Measurements from ENCODE around the gene TLK2.

TLK2 gene

DNA sequence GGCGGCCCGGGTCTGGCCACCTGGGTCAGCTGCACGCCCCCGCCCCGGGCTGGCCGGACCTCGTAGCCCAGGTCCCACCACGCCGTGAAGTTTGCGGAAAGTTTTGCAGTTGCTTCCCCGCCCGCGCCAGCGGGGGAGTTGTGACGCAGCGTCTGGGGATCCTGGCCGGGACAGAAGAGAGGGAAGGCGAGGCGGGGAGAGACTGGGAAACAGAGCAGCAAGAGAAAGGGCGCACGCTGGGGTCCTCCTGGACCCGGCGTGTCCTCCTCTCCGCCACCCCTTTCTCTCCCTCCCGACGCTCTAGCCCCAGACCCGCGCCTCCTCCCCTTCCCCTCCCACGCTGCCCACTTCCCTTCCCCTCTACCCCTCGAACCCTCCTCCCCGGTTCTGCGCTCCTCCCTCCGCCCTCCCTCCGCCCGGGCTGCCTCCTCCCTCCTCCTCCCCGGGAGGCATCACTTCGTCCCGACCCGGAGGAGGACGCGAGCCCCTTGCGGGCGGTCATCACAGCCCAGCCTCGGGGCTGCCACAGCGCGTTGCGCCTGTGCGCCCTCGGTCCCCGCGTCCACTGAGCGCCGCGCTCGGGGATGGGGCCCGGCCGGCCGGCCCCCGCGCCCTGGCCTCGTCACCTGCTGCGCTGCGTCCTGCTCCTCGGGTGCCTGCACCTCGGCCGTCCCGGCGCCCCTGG, 148.7 kb downstream of the TLK2 start, which contains the start of gene MRC2:
MRC2 (plus strand) TSS at position 452 of the 685 bp plus-strand sequence; CDS start at position 585, 133 bp downstream.
- in situ Hi-C loops (cut with HindIII; ENCODE audit: low sequenced_read_pairs), result no loop called here

DNA sequence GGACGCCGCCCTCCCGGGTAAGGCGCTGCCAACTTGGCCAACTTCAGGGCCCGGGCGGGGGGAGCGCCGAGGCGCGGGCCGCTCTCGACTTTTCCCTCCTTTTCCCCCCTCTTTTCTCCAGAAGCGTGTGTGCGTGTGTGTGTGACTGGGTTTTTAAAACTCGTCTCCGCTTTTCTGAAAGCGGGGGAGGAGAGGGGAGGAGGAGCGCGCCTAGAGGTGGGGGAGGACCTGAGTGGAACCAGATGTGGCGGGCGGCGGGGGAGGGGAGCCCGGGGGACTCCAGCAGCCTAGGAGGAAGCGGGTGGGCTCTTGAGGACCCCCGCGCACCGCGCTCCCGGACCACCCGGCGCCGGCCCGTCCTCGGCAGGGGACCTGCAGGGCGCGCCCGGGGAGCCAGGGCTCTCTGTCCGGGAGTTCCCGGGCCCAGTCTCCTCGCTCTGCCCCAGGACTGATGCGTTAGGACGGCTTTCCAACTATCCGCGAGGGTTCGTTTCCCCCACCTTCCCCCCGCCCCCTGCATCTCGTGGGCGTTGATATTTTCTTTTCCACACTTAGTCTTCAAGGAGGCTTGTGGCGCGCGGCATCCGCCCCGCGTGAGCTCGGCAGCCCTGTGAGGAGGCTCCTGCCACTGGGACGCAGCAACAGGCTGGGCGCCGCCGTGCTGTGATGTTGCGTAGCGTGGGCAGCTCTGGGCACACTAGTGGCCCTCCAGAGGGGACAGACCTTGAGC, 149.4 kb downstream of the TLK2 start:
- in situ Hi-C loops (cut with HindIII; ENCODE audit: low sequenced_read_pairs), result no loop called here

GRCh38 chr17:62628831-62629555, 150.4 kb downstream of the TLK2 start:
- in situ Hi-C loops (cut with HindIII; ENCODE audit: low sequenced_read_pairs), result no loop called here

GRCh38 chr17:62629556-62630364, 151.1 kb downstream of the TLK2 start:
- in situ Hi-C loops (cut with HindIII; ENCODE audit: low sequenced_read_pairs), result no loop called here

DNA sequence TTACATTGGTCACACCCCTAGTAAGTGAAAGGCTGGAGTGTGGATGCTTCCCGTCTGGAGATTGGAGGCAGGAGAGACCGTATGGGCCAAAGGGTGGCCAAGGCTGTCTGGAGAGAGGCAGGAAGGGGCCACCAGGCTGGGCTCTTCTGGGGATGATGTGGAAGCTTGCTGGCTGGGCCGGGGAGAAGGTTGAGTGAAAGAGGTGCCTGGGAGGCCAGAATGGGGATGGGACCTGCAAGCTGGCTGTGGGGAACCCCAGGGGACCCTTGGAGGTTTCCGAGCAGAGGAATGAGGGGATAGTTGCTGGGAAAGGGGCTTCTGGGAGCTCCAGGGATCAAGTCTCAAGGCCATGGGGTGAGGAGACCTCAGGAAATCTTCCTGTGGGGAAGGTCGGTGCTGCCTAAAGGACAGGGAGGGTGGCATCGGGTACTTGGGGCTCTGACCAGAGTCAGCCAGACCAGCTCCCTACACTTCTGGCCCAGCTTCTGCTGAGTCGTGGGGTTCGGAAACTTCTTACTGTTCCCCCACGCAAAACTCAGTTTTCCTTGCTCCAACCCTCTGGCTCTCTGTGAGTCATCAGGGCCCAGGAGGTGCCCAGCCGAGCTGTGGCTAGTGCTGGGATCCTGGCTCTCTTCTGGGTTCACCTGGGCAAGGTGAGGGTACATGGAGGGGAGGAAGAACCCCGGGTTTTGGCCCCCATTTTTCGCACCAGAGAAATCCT, 151.9 kb downstream of the TLK2 start:
- in situ Hi-C loops (cut with HindIII; ENCODE audit: low sequenced_read_pairs), result no loop called here

DNA sequence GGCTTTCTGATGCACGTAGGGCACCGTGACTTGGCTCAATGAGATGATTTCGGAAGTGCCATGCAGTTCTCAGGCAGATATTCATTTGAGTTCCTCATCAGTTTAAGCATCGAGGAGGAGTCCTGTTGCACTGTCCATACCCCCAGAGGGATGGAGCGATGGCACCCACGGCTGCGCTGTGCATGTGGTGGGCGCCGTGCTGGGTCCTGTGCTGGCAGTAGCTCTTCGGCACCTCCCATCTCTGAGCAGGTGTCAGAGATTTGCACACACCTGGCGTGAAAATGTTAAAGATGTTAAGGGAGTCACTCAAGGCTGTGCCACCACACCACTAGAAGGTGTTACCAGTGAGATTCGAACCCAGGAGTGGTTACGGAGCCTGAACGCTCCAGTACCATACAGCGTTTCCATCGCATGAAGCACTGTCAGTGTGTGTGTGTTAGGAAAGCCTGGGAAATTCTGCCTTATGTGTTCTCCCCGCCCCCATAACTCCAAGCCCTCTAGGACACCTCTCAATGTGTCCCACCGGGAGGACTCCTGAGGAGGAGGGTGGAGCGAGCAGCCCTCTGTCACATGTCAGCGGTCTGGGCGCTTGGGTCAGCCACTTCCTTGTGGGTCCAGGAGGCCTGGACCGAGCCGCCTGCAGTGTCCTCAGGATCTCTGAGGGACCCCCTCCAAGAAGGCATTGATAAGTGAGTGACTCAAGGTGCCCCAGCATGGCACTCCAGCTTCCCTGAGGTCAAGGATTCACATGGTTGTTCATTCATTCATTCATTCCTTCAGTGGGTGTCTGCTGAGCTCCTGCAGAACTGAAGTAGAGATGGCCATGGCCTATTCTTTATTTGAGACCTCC, 152.7 kb downstream of the TLK2 start:
- in situ Hi-C loops (cut with HindIII; ENCODE audit: low sequenced_read_pairs), result no loop called here

DNA sequence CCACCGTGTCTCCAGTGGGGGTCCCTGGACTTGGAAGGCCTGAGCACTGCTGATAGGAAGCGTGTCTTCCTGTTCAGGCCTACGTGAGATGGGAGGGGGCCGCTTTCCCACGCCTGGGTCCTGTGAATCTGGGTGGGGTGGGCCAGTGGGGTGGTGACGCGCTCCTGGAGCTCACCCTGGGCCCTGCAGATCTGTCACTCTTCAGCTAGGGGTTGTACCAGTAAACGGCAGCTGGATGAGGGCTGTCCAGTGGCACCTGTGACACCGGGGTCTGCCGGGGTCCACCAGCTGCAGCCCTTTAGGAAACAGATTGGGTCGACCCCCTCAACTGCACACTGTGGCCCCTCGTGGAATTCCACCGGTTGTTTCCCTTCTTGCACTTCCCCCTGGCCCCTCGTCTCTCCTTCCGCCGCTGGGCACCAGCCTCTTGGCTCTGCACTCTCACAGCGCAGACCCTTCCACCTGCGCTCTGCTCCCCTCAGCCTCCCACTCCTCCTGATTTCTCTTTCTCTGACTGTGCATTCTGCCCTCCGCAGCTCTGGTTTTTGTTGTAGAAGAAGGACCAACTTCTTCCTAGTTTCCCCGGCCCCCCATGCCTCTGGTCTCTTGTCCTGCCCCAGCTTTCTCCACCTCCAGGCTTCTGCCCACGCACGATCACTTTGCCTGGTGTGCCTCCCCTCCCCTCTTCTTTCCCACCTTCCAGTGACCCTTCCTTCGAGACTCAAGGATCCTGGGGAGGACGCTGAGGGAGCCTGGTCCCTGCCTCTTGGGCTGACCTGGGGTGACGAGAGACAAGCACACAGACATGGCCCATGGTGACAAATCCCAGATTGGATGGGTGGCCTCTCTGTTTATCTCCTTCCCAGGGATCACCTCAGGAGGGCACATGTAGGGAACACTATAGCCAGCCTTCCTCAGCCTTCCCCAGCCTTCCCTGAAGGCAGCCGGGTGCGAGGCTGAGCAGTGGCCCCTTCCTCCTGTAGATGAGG, 153.6 kb downstream of the TLK2 start:
- in situ Hi-C loops (cut with HindIII; ENCODE audit: low sequenced_read_pairs), result no loop called here

DNA sequence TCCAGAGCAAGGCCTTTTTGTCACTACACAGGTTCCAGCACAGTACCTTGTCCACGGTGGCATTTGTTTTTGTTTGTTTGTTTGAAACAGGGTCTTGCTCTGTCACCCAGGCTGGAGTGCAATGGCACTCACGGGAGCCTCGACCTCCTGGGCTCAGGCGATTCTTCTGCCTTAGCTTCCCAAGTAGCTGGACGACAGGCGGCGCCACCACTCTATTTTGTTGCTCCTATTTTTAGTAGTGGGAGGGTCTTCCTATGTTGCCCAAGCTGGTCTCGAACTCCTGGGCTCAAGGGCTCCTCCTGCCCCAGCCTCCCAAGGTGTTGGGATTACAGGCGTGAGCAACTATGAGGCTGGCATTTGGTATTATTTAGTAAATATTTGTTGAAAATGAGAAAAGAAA, 159.2 kb downstream of the TLK2 start:
- in situ Hi-C loops (cut with HindIII; ENCODE audit: low sequenced_read_pairs), result no loop called here

DNA sequence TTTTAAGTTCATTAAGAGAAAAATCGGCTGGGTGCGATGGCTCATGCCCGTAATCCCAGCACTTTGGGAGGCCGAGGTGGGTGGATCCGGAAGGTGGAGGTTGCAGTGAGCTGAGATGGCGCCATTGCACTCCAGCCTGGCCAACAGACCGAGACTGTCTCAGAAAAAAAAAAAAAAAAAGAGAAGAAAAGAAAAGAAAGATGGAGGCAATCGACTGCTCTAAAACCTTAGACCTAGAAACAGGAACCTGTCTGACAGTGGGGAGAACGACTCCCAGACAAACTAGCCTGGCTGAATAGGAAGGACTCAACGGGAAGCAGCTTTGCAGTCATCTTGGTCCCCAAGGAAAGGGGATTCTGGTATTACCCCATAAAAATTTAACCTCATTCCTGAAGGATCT, 162.5 kb downstream of the TLK2 start:
- in situ Hi-C loops (cut with HindIII; ENCODE audit: low sequenced_read_pairs), result no loop called here

GRCh38 chr17:62641951-62642350, 163.3 kb downstream of the TLK2 start:
- in situ Hi-C loops (cut with HindIII; ENCODE audit: low sequenced_read_pairs), result no loop called here

- in situ Hi-C loops (cut with HindIII; ENCODE audit: low sequenced_read_pairs), result no loop called here
Measured at GRCh38 chr17:62643496-62643895, 164.9 kb downstream of the TLK2 start.

- in situ Hi-C loops (cut with HindIII; ENCODE audit: low sequenced_read_pairs), result no loop called here
Measured at GRCh38 chr17:62644487-62645173, 166.0 kb downstream of the TLK2 start.

GRCh38 chr17:62648251-62648955, 169.8 kb downstream of the TLK2 start:
- in situ Hi-C loops (cut with HindIII; ENCODE audit: low sequenced_read_pairs), result no loop called here

DNA sequence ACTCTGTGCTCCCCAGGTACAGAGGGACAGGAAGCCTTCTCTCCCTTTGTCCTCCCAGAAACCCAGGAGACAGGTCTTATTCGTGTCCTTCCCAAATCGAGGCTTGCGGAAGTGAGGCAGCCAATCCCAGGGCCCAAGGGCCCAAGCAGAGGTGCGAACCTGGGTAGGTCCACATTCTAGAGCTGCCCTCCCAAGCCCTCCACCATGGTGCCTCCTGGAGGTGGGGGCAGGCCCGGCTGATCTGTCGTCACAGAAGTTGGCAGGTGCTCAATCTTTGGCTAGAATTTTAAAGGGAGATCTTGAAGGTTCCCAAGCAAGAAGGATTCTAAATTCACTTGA, 170.3 kb downstream of the TLK2 start:
- in situ Hi-C loops (cut with HindIII; ENCODE audit: low sequenced_read_pairs), result no loop called here

GRCh38 chr17:62649570-62649969, 170.9 kb downstream of the TLK2 start:
- in situ Hi-C loops (cut with HindIII; ENCODE audit: low sequenced_read_pairs), result no loop called here

GRCh38 chr17:62650587-62650986, 172.0 kb downstream of the TLK2 start:
- in situ Hi-C loops (cut with HindIII; ENCODE audit: low sequenced_read_pairs), result no loop called here
